ENCODE results near the gene SPN.
"Not testable (repeated sequence)": the region's sequence is repeated elsewhere in the genome, so short reads cannot be mapped to it uniquely, and the experiment has no call there.

The SPN gene

DNA sequence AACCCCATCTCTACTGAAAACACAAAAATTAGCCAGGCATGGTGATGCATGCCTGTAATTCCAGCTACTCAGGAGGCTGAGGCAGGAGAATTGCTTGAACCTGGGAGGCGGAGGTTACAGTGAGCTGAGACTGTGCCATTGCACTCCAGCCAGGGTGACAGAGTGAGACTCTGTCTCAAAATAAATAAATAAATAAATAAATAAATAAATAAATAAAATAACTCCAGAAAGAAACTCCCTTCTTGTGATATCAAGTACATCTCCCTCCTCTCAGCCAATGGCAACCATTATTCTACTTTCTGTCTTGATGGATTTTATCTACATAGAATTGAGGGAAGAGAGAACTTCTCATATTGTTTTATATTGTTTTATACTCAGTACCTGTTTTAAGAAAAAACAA is 44.1 kb downstream of the SPN start:
- not testable (repeated sequence) for DNase-seq

DNA sequence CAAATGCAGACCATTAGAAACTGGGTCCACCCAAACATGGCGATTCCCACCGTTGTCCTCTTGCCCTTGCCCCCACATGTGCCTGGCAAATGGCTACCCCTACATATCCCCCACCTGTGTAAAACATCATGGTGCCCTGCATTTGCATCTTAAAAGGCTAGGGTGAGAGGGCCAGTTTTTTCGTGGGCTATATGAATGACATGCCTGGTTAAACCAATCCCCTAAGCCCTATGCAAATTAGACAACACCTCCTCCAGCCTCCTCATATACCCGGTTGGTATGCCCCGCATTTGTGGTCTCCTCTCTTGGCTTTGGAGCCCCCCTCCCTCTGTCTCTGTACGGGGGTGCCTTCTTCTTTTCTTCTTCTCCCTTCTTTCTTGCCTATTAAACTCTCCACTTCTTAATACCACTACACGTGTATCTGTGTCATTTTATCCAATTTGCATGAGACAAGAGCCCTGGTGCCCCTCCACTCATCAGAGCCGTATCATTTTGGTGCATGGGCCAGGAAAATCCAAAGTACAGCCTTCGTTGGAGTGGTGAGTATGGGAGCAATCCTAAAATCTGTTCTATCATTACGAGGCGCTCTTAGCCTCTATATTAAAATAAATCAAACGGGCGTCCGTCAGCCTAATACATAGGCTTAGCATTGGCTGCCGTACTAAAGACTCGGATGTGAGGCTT is 46.0 kb downstream of the SPN start:
- no peak for DNase-seq

DNA sequence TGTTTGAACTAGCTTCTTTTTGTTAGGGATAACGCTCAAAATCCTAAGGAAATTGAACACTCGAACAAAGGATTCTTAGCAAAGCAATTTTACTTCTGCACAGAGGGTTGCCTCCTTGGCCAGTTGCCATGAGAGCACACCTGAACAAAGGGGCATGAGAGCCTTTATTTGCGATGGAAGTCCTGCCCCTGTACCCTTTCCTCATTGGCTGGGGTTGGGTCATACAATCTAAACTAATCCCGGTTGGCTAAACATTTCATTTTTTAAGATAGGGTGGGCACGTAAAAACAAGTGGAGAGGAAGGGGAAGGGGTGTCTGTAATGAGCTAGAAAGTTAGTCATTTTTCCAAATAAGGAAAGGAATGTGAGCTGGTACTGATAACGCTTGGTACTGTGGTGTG is 46.6 kb downstream of the SPN start:
- DNase-seq, result not testable (repeated sequence)

- DNase-seq, result peak; percentile 43 to 67
Measured at GRCh38 chr16:29710227-29711219, 47.5 kb downstream of the SPN start.

GRCh38 chr16:29712809-29713208 is 49.8 kb downstream of the SPN start:
- DNase-seq, result no peak

GRCh38 chr16:29714396-29714795 is 51.3 kb downstream of the SPN start:
- DNase-seq, result no peak

GRCh38 chr16:29714972-29715371 is 51.9 kb downstream of the SPN start:
- no peak for DNase-seq

DNA sequence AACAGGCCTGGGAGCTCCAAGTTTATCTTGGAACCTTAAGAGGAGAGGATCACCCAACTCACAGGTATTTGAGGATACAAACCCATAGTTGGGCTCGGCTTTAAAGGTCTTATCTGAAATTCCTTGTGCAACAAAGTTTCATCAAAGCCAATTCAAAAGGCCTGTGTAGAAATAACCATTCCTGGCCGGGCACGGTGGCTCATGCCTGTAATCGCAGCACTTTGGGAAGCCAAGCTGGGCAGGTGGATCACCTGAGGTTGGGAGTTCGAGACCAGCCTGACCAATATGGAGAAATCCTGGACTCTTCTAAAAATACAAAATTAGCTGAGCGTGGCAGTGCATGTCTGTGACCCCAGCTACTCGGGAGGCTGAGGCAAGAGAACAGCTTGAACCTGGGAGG is 54.1 kb downstream of the SPN start:
- no peak for DNase-seq

- no peak for DNase-seq
Measured at GRCh38 chr16:29719063-29719462, 56.0 kb downstream of the SPN start.

All from hippocampal formation (tissue), 2 donors.